ENCODE data around the gene NSRP1. TPM values are rescaled to one million over a fixed set of nuclear protein-coding genes. Genes with fewer than 3 reads are reported as not detected.

Gene NSRP1
- polyA plus RNA-seq, 1 donor (not counting 4 experiments of a cell fraction or from before 2014, with no cell fraction given) = 12.7 TPM

DNA sequence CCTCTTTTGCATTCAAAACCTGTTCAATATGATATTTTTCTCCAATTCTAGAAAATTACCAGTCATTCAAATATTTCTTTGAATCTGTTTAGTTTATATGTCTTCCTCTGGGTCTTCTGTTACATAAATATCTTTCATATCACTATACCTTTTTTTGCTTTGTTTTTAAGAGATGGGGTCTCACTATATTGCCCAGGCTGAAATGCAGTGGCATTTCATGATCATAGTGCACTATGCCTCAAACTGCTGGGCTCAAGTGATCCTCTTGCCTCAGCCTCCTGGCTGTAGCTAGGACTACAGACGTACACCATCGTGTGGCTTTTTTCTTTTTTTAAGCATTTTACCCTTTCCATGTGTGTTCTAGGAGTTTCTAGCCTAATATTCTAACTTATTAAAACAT, 38.8 kb downstream of the NSRP1 start:
- peaks cover 1 to 4% of the 10 kb centered on the region in 2 experiments for H3K36me3 ChIP-seq (ENCODE audit: control insufficient read depth in 2 of 2, extremely low read depth in 1 of 2, insufficient read depth in 2 of 2, low read length in 2 of 2)
- no peak overlapping the region for H3K4me3 ChIP-seq (ENCODE audit: control insufficient read depth in 2 of 3, extremely low read depth in 1 of 3, insufficient read depth in 2 of 3, low read depth in 1 of 3, low read length in 3 of 3)
- TF ChIP-seq, protein P1, sequence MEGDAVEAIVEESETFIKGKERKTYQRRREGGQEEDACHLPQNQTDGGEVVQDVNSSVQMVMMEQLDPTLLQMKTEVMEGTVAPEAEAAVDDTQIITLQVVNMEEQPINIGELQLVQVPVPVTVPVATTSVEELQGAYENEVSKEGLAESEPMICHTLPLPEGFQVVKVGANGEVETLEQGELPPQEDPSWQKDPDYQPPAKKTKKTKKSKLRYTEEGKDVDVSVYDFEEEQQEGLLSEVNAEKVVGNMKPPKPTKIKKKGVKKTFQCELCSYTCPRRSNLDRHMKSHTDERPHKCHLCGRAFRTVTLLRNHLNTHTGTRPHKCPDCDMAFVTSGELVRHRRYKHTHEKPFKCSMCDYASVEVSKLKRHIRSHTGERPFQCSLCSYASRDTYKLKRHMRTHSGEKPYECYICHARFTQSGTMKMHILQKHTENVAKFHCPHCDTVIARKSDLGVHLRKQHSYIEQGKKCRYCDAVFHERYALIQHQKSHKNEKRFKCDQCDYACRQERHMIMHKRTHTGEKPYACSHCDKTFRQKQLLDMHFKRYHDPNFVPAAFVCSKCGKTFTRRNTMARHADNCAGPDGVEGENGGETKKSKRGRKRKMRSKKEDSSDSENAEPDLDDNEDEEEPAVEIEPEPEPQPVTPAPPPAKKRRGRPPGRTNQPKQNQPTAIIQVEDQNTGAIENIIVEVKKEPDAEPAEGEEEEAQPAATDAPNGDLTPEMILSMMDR (optimal IDR thresholded peaks at IDR 0.05 in 1 of 3, IDR thresholded peaks at IDR 0.05 in 1 of 3, conservative IDR thresholded peaks at IDR 0.05 in 1 of 3; ENCODE audit: extremely low read depth in 1 of 3, insufficient read depth in 2 of 3, low read length in 3 of 3) = no peak
- TF ChIP-seq EZH2 (IDR thresholded peaks at IDR 0.05; ENCODE audit: low read length) = no peak
- dilution Hi-C loops (cut with MboI; ENCODE audit: extremely low pct_ligation_motif_present, low sequenced_read_pairs) = no loop called here
- no peaks in the 10 kb centered on the region for H3K9me1 ChIP-seq (ENCODE audit: control insufficient read depth, extremely low read depth, insufficient read depth, low read length)
- H4K20me1 ChIP-seq (ENCODE audit: control insufficient read depth, extremely low read depth, insufficient read depth, low read length) = no peaks in the 10 kb centered on the region
- no peaks in the 10 kb centered on the region for H3K27me3 ChIP-seq (ENCODE audit: control insufficient read depth, extremely low read depth, insufficient read depth, low read length)
- FAIRE-seq (no peak), DNase-seq (ENCODE audit: low read depth, low spot score) (no peak)
- no peaks in the 10 kb centered on the region for H3K9me3 ChIP-seq (ENCODE audit: control insufficient read depth, low read depth, low read length)
- peaks cover 63% of the 10 kb centered on the region for H3K79me2 ChIP-seq (ENCODE audit: control insufficient read depth, insufficient read depth, low read length)
- no peaks in the 10 kb centered on the region for H3K4me1 ChIP-seq (ENCODE audit: control insufficient read depth, extremely low read depth, insufficient read depth, low read length)
- H3K4me2 ChIP-seq (ENCODE audit: control insufficient read depth, extremely low read depth, insufficient read depth, low read depth, low read length) = no peak overlapping the region
- H3K27ac ChIP-seq (ENCODE audit: control insufficient read depth, insufficient read depth, low read length) = no peak overlapping the region
- no peak overlapping the region for H2AFZ ChIP-seq (ENCODE audit: control insufficient read depth, low read length)
- H3K9ac ChIP-seq (ENCODE audit: control insufficient read depth, extremely low read depth, insufficient read depth, low read length) = no peak overlapping the region

DNA sequence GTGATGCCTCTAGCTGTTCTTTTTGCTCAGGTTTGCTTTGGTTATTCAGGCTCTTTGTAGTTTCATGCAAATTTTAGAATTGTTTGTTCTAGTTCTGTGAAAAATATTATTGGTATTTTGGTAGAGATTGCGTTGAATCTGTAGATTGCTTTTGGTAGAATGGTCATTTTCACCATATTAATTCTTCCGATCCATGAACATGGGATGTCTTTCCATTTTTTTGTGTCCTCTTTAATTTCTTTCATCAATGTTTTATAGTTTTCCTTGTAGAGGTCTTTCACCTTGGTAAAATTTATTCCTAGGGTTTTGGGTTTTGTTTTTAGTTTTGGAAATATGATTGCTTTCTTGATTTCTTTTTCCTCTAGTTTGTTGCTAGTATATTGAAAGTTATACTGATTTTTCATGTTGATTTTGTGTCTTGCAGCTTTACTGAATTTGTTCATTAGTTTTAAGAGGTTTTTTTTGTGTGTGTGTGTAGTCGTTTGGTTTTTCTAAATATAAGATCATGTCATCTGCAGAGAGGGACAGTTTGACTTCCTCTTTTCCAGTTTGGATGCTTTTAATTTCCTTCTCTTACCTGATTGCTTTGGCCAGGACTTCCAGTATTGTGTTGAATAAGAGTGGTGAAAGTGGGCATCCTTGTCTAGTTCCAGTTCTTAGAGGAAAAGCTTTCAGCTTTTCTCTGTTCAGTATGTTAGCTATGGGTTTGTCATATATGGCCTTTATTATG, 42.4 kb downstream of the NSRP1 start:
- Histone ChIP-seq H3K4me3 (ENCODE audit: control insufficient read depth in 2 of 3, extremely low read depth in 1 of 3, insufficient read depth in 2 of 3, low read depth in 1 of 3, low read length in 3 of 3) (no peak overlapping the region), H3K4me2 (ENCODE audit: control insufficient read depth, extremely low read depth, insufficient read depth, low read depth, low read length) (no peak overlapping the region), H3K36me3 (ENCODE audit: control insufficient read depth in 2 of 2, extremely low read depth in 1 of 2, insufficient read depth in 2 of 2, low read length in 2 of 2) (peaks cover 3 to 4% of the 10 kb centered on the region in 2 experiments), H4K20me1 (ENCODE audit: control insufficient read depth, extremely low read depth, insufficient read depth, low read length) (no peaks in the 10 kb centered on the region), H3K4me1 (ENCODE audit: control insufficient read depth, extremely low read depth, insufficient read depth, low read length) (no peaks in the 10 kb centered on the region), H3K27ac (ENCODE audit: control insufficient read depth, insufficient read depth, low read length) (no peak overlapping the region), H3K9ac (ENCODE audit: control insufficient read depth, extremely low read depth, insufficient read depth, low read length) (no peak overlapping the region), H3K79me2 (ENCODE audit: control insufficient read depth, insufficient read depth, low read length) (peaks cover 67% of the 10 kb centered on the region), H3K27me3 (ENCODE audit: control insufficient read depth, extremely low read depth, insufficient read depth, low read length) (no peaks in the 10 kb centered on the region), H3K9me1 (ENCODE audit: control insufficient read depth, extremely low read depth, insufficient read depth, low read length) (no peaks in the 10 kb centered on the region), H2AFZ (ENCODE audit: control insufficient read depth, low read length) (no peak overlapping the region), H3K9me3 (ENCODE audit: control insufficient read depth, low read depth, low read length) (no peaks in the 10 kb centered on the region)
- no peak for FAIRE-seq
- no peak for DNase-seq (ENCODE audit: low read depth, low spot score)
- TF ChIP-seq EZH2 (IDR thresholded peaks at IDR 0.05; ENCODE audit: low read length) = no peak
- TF ChIP-seq, protein P1 (optimal IDR thresholded peaks at IDR 0.05 in 1 of 3, IDR thresholded peaks at IDR 0.05 in 1 of 3, conservative IDR thresholded peaks at IDR 0.05 in 1 of 3; ENCODE audit: extremely low read depth in 1 of 3, insufficient read depth in 2 of 3, low read length in 3 of 3) = no peak
- dilution Hi-C loops (cut with MboI; ENCODE audit: extremely low pct_ligation_motif_present, low sequenced_read_pairs) = no loop called here

All from keratinocyte (primary cell).